T47D (cell line): ENCODE results near the gene KDM4C.

Experiments used
- DNase-seq, 2 experiments: peaks; one replicate each; pipeline versions ENCODE4 v3.0.0 to v3.0.0-alpha.2; 2011 to 2012; ENCODE audit warnings: low read depth in 1 of 2, low spot score in 1 of 2
- JUND ChIP-seq: IDR thresholded peaks from 2 replicates; pipeline ENCODE4 v1.6.1; 2012; ENCODE audit warnings: low read depth
- in situ Hi-C: cut with HindIII; loops from 2 replicates; pipeline ENCODE4 v1.10.0; 2016; ENCODE audit warnings: low sequenced_read_pairs, low pct_unique_long_range_greater_than_20kb

Gene KDM4C

GRCh38 chr9:6928863-6929262, 171.1 kb downstream of the KDM4C start:
- TF ChIP-seq JUND: no peak
- in situ Hi-C loops: no loop called here
- DNase-seq: no peak

GRCh38 chr9:6929441-6930215, 171.9 kb downstream of the KDM4C start:
- no peak for DNase-seq
- in situ Hi-C loops: no loop called here
- TF ChIP-seq JUND: no peak

DNA sequence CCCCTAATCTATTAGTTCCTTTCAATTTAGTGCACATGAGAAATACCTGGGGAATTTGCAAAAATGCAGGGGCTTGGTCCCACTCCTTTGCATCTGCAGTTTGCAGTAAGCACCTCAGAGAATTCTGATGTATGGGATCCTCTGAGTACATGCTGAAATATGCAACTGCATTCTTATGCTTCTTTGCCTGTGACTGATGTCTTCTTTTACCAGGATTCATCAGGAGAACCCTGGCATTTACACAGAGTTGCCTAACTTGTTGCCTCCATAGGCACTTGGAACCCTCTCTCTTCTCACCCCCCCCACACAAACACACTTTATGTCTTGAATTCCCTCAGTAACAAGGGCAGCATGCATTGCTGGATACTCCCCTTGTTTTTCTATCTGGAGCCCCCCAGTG, 173.1 kb downstream of the KDM4C start:
- no peak for TF ChIP-seq JUND
- in situ Hi-C loops: no loop called here
- DNase-seq: no peak

- DNase-seq: no peak
- in situ Hi-C loops: no loop called here
- no peak for TF ChIP-seq JUND
Measured at GRCh38 chr9:6931913-6932312, 174.1 kb downstream of the KDM4C start.

- TF ChIP-seq JUND: no peak
- no peak for DNase-seq
Measured at GRCh38 chr9:6936103-6936502, 178.3 kb downstream of the KDM4C start.

GRCh38 chr9:6937209-6937608, 179.4 kb downstream of the KDM4C start:
- no peak for TF ChIP-seq JUND
- in situ Hi-C loops: no loop called here
- DNase-seq: no peak

More at GRCh38 chr9:6936103-6936502, 178.3 kb downstream of the KDM4C start:
- in situ Hi-C loops: no loop called here

DNA sequence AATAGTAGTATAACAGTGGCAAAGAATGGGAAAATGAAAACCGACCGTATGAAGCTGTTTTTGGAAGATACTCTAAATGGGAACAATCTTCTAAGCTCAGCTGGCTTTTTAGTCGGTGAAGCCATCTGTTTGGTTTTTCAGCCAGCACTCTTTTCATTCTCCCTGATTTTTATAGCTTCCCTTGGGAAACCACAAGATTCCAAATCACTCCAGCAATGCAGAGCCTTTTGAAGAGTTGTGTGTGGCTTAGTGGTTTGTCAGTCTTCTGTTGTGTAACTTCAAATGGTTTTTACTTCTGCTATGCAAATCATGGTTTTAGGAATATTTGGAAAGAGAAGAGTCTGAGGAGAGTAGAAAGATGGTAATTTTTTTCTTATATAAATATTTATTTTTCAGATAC, 180.7 kb downstream of the KDM4C start:
- DNase-seq: peak in 1 of 2 experiments; percentile 41
- in situ Hi-C loops: no loop called here
- no peak for TF ChIP-seq JUND

DNA sequence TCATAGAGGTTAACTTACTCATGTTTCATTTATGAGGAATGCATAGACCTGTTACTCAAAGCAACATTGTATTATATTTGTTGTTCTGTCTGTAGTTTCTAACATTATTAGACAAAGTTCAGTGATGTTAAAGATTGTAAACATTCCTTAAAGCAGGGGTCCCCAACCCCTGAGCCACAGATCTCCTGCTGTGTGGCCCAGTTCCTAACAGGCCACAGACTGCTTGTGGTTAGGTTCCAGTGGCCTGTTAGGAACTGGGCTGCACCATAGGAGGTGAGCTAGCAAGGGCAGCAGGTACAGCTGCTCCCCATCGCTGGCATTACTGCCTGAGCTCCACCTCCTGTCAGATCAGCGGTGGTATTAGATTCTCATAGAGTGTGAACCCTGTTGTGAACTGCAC, 181.1 kb downstream of the KDM4C start:
- in situ Hi-C loops: no loop called here
- TF ChIP-seq JUND: no peak
- DNase-seq: no peak

GRCh38 chr9:6941501-6941900, 183.7 kb downstream of the KDM4C start:
- in situ Hi-C loops: no loop called here
- TF ChIP-seq JUND: no peak
- no peak for DNase-seq

DNA sequence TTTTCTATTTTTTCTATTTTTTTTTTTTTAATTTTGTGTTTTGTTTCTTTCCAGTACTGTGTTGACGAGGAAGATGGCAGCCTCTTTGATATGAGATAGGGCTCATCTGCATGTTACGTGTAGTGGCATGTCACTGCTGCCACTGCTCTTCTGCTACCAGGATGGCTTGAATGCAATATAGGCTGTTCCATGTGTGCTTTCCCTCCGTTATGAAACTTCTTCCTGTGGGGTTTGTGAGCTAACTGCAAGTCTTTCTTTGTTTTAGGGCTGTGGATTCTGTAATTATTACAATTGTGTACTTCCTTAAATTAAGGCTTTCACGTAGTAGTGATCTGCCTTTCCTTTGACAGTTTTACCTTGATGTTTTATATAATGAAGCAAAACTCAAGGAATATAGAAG, 184.6 kb downstream of the KDM4C start:
- DNase-seq: no peak
- TF ChIP-seq JUND: no peak
- in situ Hi-C loops: no loop called here

DNA sequence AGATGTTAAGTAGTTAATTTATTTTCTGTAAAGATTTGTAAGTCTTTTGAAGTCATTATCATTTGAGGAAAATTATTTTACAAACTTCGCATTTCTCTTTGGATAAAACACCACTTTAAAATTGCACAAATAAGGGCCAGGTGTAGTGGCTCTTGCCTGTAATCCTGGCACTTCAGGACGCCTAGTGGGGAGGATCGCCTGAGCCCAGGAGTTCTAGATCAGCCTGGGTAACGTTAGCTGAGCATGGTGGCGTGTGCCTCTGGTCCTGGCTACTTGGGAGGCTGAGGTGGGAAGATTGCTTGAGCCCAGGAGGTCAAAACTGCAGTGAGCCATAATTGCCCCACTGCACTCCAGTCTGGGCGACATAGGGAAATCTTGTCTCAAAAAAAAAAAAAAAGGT, 185.5 kb downstream of the KDM4C start:
- DNase-seq: no peak
- TF ChIP-seq JUND: no peak
- in situ Hi-C loops: no loop called here

- no peak for DNase-seq
- in situ Hi-C loops: no loop called here
- TF ChIP-seq JUND: no peak
Measured at GRCh38 chr9:6944093-6944551, 186.3 kb downstream of the KDM4C start.

DNA sequence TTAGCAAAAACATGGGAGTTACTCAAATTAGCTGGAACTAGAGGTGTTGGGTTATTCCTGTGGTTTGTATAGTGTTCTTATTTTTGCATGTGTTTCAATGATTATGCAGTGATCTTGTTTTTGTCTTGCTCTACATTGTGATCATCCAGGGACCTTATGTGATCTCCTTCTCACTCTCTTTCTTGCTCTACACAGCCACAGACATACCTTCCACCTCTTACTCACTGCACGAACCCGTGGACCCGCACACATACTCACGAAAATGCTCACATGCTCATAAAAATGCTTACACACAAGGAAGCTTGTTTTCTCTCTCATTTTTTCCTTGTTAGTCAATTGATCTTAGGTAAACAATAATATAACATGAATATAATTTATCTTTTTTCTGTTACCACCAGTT, 187.1 kb downstream of the KDM4C start:
- no peak for TF ChIP-seq JUND
- DNase-seq: no peak
- in situ Hi-C loops: no loop called here

- TF ChIP-seq JUND: no peak
- no peak for DNase-seq
- in situ Hi-C loops: no loop called here
Measured at GRCh38 chr9:6945816-6946215, 188.0 kb downstream of the KDM4C start.
